GM18867 (cell line): ENCODE results near the gene BMF.
"Not testable (repeated sequence)": the region's sequence is repeated elsewhere in the genome, so short reads cannot be mapped to it uniquely, and the experiment has no call there.

ENCODE experiments used
- ATAC-seq: cut with Tn5 transposase; IDR thresholded peaks from one replicate; pipeline ENCODE4 v1.9.1; 2021; ENCODE audit warnings: mild to moderate bottlenecking, moderate library complexity; ENCODE audit not compliant: unreplicated experiment

Gene BMF

GRCh38 chr15:40108855-40109735 lies at the start of gene BMF:
Gene BMF, minus strand, starts transcription at chr15:40108879. Its CDS starts 2,793 bp downstream, at chr15:40106086.
- ATAC-seq: peak; percentile 69

- ATAC-seq: no peak
Measured at GRCh38 chr15:40157778-40158447, 49.2 kb upstream of the BMF start.

- no peak for ATAC-seq
Measured at GRCh38 chr15:40155270-40155910, 46.7 kb upstream of the BMF start.

- not testable (repeated sequence) for ATAC-seq
Measured at GRCh38 chr15:40154821-40155220, 46.1 kb upstream of the BMF start.

- ATAC-seq: no peak
Measured at GRCh38 chr15:40151991-40152390, 43.3 kb upstream of the BMF start.

- ATAC-seq: no peak
Measured at GRCh38 chr15:40151499-40151898, 42.8 kb upstream of the BMF start.

- ATAC-seq: no peak
Measured at GRCh38 chr15:40150163-40150925, 41.7 kb upstream of the BMF start.

GRCh38 chr15:40149339-40149738 lies 40.7 kb upstream of the BMF start:
- no peak for ATAC-seq

GRCh38 chr15:40146037-40146436 lies 37.4 kb upstream of the BMF start:
- no peak for ATAC-seq

GRCh38 chr15:40142428-40142827 lies 33.7 kb upstream of the BMF start:
- no peak for ATAC-seq

GRCh38 chr15:40138201-40138570 lies 29.5 kb upstream of the BMF start:
- ATAC-seq: not testable (repeated sequence)

GRCh38 chr15:40137303-40138200 lies 28.9 kb upstream of the BMF start:
- no peak for ATAC-seq

- ATAC-seq: no peak
Measured at GRCh38 chr15:40136470-40137302, 28.0 kb upstream of the BMF start.

GRCh38 chr15:40135846-40136450 lies 27.3 kb upstream of the BMF start:
- not testable (repeated sequence) for ATAC-seq

- ATAC-seq: no peak
Measured at GRCh38 chr15:40134885-40135284, 26.2 kb upstream of the BMF start.

- no peak for ATAC-seq
Measured at GRCh38 chr15:40133544-40133943, 24.9 kb upstream of the BMF start.

- ATAC-seq: no peak
Measured at GRCh38 chr15:40130799-40131502, 22.3 kb upstream of the BMF start.

- no peak for ATAC-seq
Measured at GRCh38 chr15:40130118-40130517, 21.4 kb upstream of the BMF start.
